ENCODE measurements around the gene SHISA9. TPM values are rescaled to one million over a fixed set of nuclear protein-coding genes. Genes with fewer than 3 reads are reported as not detected.

The SHISA9 gene
- total and polyA plus RNA-seq, 8 donors, result 0.12 to 1.3 (median 0.37) TPM; not detected in 1

- TF ChIP-seq, protein P1, sequence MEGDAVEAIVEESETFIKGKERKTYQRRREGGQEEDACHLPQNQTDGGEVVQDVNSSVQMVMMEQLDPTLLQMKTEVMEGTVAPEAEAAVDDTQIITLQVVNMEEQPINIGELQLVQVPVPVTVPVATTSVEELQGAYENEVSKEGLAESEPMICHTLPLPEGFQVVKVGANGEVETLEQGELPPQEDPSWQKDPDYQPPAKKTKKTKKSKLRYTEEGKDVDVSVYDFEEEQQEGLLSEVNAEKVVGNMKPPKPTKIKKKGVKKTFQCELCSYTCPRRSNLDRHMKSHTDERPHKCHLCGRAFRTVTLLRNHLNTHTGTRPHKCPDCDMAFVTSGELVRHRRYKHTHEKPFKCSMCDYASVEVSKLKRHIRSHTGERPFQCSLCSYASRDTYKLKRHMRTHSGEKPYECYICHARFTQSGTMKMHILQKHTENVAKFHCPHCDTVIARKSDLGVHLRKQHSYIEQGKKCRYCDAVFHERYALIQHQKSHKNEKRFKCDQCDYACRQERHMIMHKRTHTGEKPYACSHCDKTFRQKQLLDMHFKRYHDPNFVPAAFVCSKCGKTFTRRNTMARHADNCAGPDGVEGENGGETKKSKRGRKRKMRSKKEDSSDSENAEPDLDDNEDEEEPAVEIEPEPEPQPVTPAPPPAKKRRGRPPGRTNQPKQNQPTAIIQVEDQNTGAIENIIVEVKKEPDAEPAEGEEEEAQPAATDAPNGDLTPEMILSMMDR (IDR thresholded peaks at IDR 0.05), result no peak
- DNase-seq, result peak in 5 of 6 donors; percentile 17 to 63 (median 40)
- ATAC-seq, result peak in 1 of 4 donors; percentile 50
- no peak for FAIRE-seq
- intact Hi-C loops (cut with DNase I), result no loop called here
- no peak overlapping the region for H3K4me3 ChIP-seq
- no peaks in the 10 kb centered on the region for H3K4me1 ChIP-seq
- H3K36me3 ChIP-seq, result no peaks in the 10 kb centered on the region
- no peaks in the 10 kb centered on the region for H3K9me3 ChIP-seq
- 3 to 5% methylated on average over 4 of the region's 4 CpGs for WGBS, 2 donors
- no peak overlapping the region for H3K27ac ChIP-seq
- H3K27me3 ChIP-seq, result no peaks in the 10 kb centered on the region
These were observed 135.2 kb downstream of the SHISA9 start for GRCh38 chr16:13036600-13036999.

DNA sequence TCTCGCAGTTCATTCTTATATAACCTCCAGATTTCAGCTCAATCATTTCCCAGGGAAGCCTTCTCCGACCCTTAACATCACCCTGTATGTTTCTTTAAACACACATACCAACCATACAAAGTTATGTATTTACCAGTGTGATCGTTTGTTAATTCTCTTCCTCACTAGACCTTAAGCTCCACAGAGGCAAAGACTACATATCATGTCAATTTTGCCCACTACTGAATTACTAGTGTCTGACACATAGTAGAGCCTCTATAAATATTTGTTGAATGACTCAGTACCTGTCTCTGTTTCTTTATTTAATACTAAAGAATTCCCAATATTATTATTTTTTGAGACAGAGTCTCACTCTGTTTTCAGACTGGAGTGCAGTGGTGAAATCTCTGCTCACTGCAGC lies 137.2 kb downstream of the SHISA9 start:
- intact Hi-C loops (cut with DNase I), result no loop called here
- Histone ChIP-seq H3K36me3 (no peaks in the 10 kb centered on the region), H3K4me1 (no peaks in the 10 kb centered on the region), H3K9me3 (no peaks in the 10 kb centered on the region), H3K27ac (no peak overlapping the region), H3K27me3 (no peaks in the 10 kb centered on the region), H3K4me3 (no peak overlapping the region)
- WGBS, 2 donors, result 52 to 56% methylated on average over 3 of the region's 3 CpGs
- DNase-seq, result no peak
- ATAC-seq, result no peak
- no peak for FAIRE-seq
- TF ChIP-seq, protein P1 (IDR thresholded peaks at IDR 0.05), result no peak

DNA sequence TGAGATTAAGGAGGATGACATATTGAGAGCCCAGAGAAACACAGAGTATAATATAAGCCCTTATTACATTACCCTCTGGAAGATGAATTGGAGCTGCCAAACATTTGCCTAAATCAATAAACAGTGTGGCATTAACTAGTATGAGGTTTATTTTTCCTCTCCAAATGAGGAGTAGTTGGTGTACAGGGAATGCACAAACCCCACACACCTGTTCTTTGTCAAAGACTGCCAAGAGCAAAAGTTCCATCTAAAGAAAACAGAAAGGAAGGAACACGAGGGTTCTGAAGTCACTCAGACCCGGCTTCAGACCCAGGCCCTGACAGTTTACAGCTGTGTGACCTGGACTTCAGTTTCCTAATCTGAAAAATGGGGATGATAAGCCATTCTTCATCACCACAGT lies 138.1 kb downstream of the SHISA9 start:
- Histone ChIP-seq H3K36me3 (no peaks in the 10 kb centered on the region), H3K4me3 (no peak overlapping the region), H3K27me3 (no peaks in the 10 kb centered on the region), H3K9me3 (no peaks in the 10 kb centered on the region), H3K4me1 (no peaks in the 10 kb centered on the region), H3K27ac (no peak overlapping the region)
- 11 to 16% methylated on average over 2 of the region's 2 CpGs for WGBS, 2 donors
- FAIRE-seq (no peak), ATAC-seq (no peak), DNase-seq (no peak)
- TF ChIP-seq, protein P1 (IDR thresholded peaks at IDR 0.05), result no peak
- intact Hi-C loops (cut with DNase I), result no loop called here

- no peaks in the 10 kb centered on the region for H3K27me3 ChIP-seq
- no peaks in the 10 kb centered on the region for H3K36me3 ChIP-seq
- DNase-seq, result no peak
- H3K4me3 ChIP-seq, result no peak overlapping the region
- TF ChIP-seq, protein P1 (IDR thresholded peaks at IDR 0.05), result no peak
- FAIRE-seq, result no peak
- H3K4me1 ChIP-seq, result no peaks in the 10 kb centered on the region
- 56 to 65% methylated on average over 1 of the region's 1 CpG for WGBS, 2 donors
- H3K9me3 ChIP-seq, result no peaks in the 10 kb centered on the region
- no peak for ATAC-seq
- intact Hi-C loops (cut with DNase I), result no loop called here
- no peak overlapping the region for H3K27ac ChIP-seq
These were observed 139.8 kb downstream of the SHISA9 start for GRCh38 chr16:13041180-13041579.

- Histone ChIP-seq H3K9me3 (no peaks in the 10 kb centered on the region), H3K4me1 (no peaks in the 10 kb centered on the region), H3K36me3 (no peaks in the 10 kb centered on the region), H3K27ac (no peak overlapping the region), H3K27me3 (no peaks in the 10 kb centered on the region), H3K4me3 (no peak overlapping the region)
- DNase-seq (no peak), FAIRE-seq (no peak), ATAC-seq (no peak)
- TF ChIP-seq, protein P1 (IDR thresholded peaks at IDR 0.05), result no peak
- intact Hi-C loops (cut with DNase I), result no loop called here
- 60 to 66% methylated on average over 5 of the region's 5 CpGs for WGBS, 2 donors
These were observed 140.4 kb downstream of the SHISA9 start for GRCh38 chr16:13041646-13042290.
